KMS-11 (cell line): Measurements from ENCODE around the gene ADAM33.

Experiments
- H2AFZ ChIP-seq: fragments of 200-600 bp; sonication (generic); 2 replicates; pipeline ENCODE4 v1.6.1; 2016; ENCODE audit warnings: antibody characterized with exemption, mixed run types, low read depth
- H3K27ac ChIP-seq: fragments of 200-600 bp; sonication (generic); 2 replicates; pipeline ENCODE4 v1.6.1; 2016; ENCODE audit warnings: mild to moderate bottlenecking, mixed run types
- H3K27me3 ChIP-seq: fragments of 200-600 bp; sonication (generic); 2 replicates; pipeline ENCODE4 v1.6.1; 2017; ENCODE audit warnings: mild to moderate bottlenecking, low read depth, mixed run types, moderate library complexity; ENCODE audit not compliant: insufficient read depth
- H3K36me3 ChIP-seq: fragments of 200-600 bp; sonication (generic); 2 replicates; pipeline ENCODE4 v1.6.1; 2017; ENCODE audit warnings: mild to moderate bottlenecking, mixed run types; ENCODE audit not compliant: insufficient read depth
- H3K4me1 ChIP-seq: fragments of 200-600 bp; sonication (generic); 2 replicates; pipeline ENCODE4 v1.6.1; 2016; ENCODE audit warnings: mild to moderate bottlenecking, low read depth, mixed run types; ENCODE audit not compliant: poor library complexity, severe bottlenecking
- H3K4me2 ChIP-seq: fragments of 200-600 bp; sonication (generic); 2 replicates; pipeline ENCODE4 v1.7.0; 2016; ENCODE audit warnings: mild to moderate bottlenecking, mixed run types
- H3K4me3 ChIP-seq: fragments of 200-600 bp; sonication (generic); IDR thresholded peaks from 2 replicates; pipeline ENCODE4 v1.6.1; 2017; ENCODE audit warnings: low read depth, low read length, mixed read lengths; ENCODE audit not compliant: insufficient read depth
- H3K79me2 ChIP-seq: fragments of 200-600 bp; sonication (generic); 2 replicates; pipeline ENCODE4 v1.6.1; 2016; ENCODE audit warnings: low read depth, mixed run types; ENCODE audit not compliant: insufficient read depth
- H3K9ac ChIP-seq: fragments of 200-600 bp; sonication (generic); 2 replicates; pipeline ENCODE4 v1.6.1; 2016; ENCODE audit warnings: mild to moderate bottlenecking, mixed run types
- H4K20me1 ChIP-seq: fragments of 200-600 bp; sonication (generic); 2 replicates; pipeline ENCODE4 v1.6.1; 2016; ENCODE audit warnings: mild to moderate bottlenecking, mixed run types; ENCODE audit not compliant: insufficient read depth
- TF ChIP-seq, protein P1 (sequence below): fragments of 200-600 bp; sonication (generic); conservative IDR thresholded peaks from 2 replicates; pipeline ENCODE4 v1.6.1; 2017; ENCODE audit warnings: low read depth, mild to moderate bottlenecking, antibody characterized with exemption, low read length, moderate library complexity, mixed read lengths

Gene ADAM33

DNA sequence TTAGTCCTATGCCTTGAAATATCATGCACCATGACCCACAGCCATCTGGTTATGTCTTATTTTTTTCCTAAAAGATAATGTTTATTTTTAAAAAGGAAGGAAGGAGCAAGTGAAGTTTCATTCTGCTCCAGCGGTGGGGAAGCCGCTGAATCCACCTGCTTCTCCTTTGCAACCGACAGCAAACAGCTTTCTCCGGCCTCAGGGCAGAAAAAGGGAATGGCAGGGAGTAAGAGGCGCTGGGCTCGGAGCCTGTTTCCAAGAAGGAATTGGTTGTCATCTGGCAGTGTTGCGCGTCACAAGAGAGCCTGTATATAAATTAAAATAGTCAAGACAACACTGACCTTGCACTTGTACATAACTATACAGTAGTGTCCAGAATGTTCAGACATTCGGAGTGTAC lies 32.9 kb downstream of the ADAM33 start:
- no peaks in the 10 kb centered on the region for H4K20me1 ChIP-seq
- TF ChIP-seq, protein P1, sequence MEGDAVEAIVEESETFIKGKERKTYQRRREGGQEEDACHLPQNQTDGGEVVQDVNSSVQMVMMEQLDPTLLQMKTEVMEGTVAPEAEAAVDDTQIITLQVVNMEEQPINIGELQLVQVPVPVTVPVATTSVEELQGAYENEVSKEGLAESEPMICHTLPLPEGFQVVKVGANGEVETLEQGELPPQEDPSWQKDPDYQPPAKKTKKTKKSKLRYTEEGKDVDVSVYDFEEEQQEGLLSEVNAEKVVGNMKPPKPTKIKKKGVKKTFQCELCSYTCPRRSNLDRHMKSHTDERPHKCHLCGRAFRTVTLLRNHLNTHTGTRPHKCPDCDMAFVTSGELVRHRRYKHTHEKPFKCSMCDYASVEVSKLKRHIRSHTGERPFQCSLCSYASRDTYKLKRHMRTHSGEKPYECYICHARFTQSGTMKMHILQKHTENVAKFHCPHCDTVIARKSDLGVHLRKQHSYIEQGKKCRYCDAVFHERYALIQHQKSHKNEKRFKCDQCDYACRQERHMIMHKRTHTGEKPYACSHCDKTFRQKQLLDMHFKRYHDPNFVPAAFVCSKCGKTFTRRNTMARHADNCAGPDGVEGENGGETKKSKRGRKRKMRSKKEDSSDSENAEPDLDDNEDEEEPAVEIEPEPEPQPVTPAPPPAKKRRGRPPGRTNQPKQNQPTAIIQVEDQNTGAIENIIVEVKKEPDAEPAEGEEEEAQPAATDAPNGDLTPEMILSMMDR, result no peak
- no peak overlapping the region for H3K9ac ChIP-seq
- H3K27ac ChIP-seq, result no peak overlapping the region
- H3K36me3 ChIP-seq, result no peaks in the 10 kb centered on the region
- no peak overlapping the region for H3K4me3 ChIP-seq
- no peaks in the 10 kb centered on the region for H3K27me3 ChIP-seq
- H3K4me1 ChIP-seq, result no peaks in the 10 kb centered on the region
- H3K79me2 ChIP-seq, result no peaks in the 10 kb centered on the region
- no peak overlapping the region for H2AFZ ChIP-seq
- no peak overlapping the region for H3K4me2 ChIP-seq

DNA sequence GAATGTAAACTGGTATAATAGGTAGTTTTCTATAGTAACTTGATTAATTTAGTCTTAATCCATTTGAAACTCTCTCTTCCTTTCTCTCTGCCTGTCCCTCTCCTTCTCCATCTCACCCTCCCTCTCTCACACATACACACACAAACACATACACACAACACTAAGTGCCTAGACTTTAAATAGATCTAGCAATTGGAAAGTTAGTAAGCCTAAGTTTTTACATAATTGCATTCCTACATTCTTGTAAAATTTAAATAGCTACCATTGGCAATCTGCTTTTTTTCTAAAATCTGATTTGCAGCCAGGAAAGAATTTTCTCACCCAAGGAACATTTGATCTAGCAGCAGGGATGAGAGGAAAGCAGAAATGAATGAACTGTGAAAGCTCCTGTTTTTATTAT lies 34.3 kb downstream of the ADAM33 start:
- no peak overlapping the region for H3K27ac ChIP-seq
- H3K27me3 ChIP-seq, result no peaks in the 10 kb centered on the region
- H2AFZ ChIP-seq, result no peak overlapping the region
- H3K4me3 ChIP-seq, result no peak overlapping the region
- H3K79me2 ChIP-seq, result no peaks in the 10 kb centered on the region
- H3K4me1 ChIP-seq, result no peaks in the 10 kb centered on the region
- H3K36me3 ChIP-seq, result no peaks in the 10 kb centered on the region
- TF ChIP-seq, protein P1, result no peak
- H4K20me1 ChIP-seq, result no peaks in the 10 kb centered on the region
- H3K9ac ChIP-seq, result no peak overlapping the region
- no peak overlapping the region for H3K4me2 ChIP-seq

DNA sequence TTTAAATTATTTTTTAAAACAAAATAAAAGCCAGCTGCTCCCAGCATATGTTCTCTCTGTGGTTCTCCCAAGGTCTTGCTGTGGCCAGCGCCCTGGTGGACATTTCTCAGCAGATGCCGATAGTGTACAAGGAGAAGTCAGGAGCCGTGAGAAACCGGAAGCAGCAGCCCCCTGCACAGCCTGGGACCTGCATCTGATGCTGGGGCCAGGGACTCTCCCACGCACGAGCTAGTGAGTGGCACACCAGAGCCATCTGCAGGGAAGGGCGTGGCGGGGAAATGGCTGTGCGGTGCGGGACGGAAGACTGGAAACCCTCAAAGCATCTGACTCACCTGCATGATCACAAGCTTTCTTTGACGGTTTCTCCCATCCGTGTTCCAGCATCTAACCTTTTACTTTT lies 35.2 kb downstream of the ADAM33 start:
- no peaks in the 10 kb centered on the region for H3K4me1 ChIP-seq
- H3K9ac ChIP-seq, result no peak overlapping the region
- no peaks in the 10 kb centered on the region for H3K79me2 ChIP-seq
- H4K20me1 ChIP-seq, result no peaks in the 10 kb centered on the region
- no peak overlapping the region for H3K4me2 ChIP-seq
- no peaks in the 10 kb centered on the region for H3K36me3 ChIP-seq
- no peak overlapping the region for H3K4me3 ChIP-seq
- H3K27ac ChIP-seq, result no peak overlapping the region
- TF ChIP-seq, protein P1, result no peak
- H2AFZ ChIP-seq, result no peak overlapping the region
- no peaks in the 10 kb centered on the region for H3K27me3 ChIP-seq

DNA sequence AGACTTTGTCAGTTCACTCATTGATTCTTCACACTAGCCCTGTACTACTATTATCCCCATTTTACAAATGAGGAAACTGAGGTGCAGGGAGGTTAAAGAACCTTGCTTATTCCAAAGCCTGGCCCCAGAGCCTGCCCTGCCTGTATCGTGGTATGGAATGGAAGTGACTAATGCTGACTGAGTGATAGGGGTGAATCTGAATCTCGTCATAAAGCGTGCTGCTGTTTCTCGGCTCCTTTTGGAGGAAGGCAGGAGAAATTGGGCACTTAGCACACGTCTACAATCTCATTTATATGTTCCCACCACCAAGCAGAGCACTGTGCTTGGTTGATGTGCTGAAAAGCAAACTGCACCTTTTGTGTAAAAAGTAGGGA lies 35.8 kb downstream of the ADAM33 start:
- TF ChIP-seq, protein P1, result no peak
- Histone ChIP-seq H4K20me1 (no peaks in the 10 kb centered on the region), H3K27me3 (no peaks in the 10 kb centered on the region), H3K4me1 (no peaks in the 10 kb centered on the region), H3K4me2 (no peak overlapping the region), H3K79me2 (no peaks in the 10 kb centered on the region), H2AFZ (no peak overlapping the region), H3K4me3 (no peak overlapping the region), H3K36me3 (no peaks in the 10 kb centered on the region), H3K27ac (no peak overlapping the region), H3K9ac (no peak overlapping the region)
